Prostate gland (tissue), 2 donors: ENCODE measurements around the gene NLRP10. TPM values are rescaled to one million over a fixed set of nuclear protein-coding genes. Genes with fewer than 3 reads are reported as not detected.

Experiments
- DNase-seq: peaks from one replicate; pipeline ENCODE4 v3.0.0-alpha.2; 2019; ENCODE audit warnings: low spot score
- H3K27ac ChIP-seq, 2 donors: fragments of 200-600 bp; sonication (generic); 2 replicates each; pipeline ENCODE4 v1.5.1; 2017 to 2019
- H3K27me3 ChIP-seq: fragments of 200-600 bp; sonication (generic); replicated peaks from 2 replicates; pipeline ENCODE4 v1.5.1; 2019; ENCODE audit not compliant: insufficient read depth
- H3K36me3 ChIP-seq, 2 donors: fragments of 200-600 bp; sonication (generic); 1 replicate in 1 of 2; 2 replicates in 1 of 2; pipeline versions ENCODE4 v1.5.1 to v1.8.1; 2017 to 2019
- H3K4me1 ChIP-seq: fragments of 200-600 bp; sonication (generic); replicated peaks from 2 replicates; pipeline ENCODE4 v1.5.1; 2019
- H3K4me3 ChIP-seq, 2 donors: fragments of 200-600 bp; sonication (generic); 2 replicates each; pipeline ENCODE4 v1.5.1; 2017 to 2019
- H3K9me3 ChIP-seq: fragments of 200-600 bp; sonication (generic); 2 replicates; pipeline ENCODE4 v1.5.1; 2017
- POLR2A ChIP-seq: fragments of 450-650 bp; IDR thresholded peaks from one replicate; pipeline ENCODE4 v1.6.1; 2016; ENCODE audit warnings: antibody characterized with exemption, mild to moderate bottlenecking
- POLR2AphosphoS5 ChIP-seq: sonication (generic); formaldehyde crosslinking; IDR thresholded peaks from one replicate; pipeline ENCODE4 v1.6.1; 2017; ENCODE audit warnings: antibody characterized with exemption
- WGBS: methylation state at CpG from one replicate; pipeline ENCODE4 v1.1.5; 2018; 5-methylcytosine and 5-hydroxymethylcytosine counted together
- intact Hi-C: fragments of 100-400 bp; cut with DNase I; formaldehyde crosslinking; loops from one replicate; pipeline ENCODE4 v1.14.2; 2022
- total RNA-seq, 2 donors: library from RNA; depleted of rRNA; stranded (reverse); fragments of >200 nt; gene quantifications; one replicate each; pipeline ENCODE4 v1.1.0, GENCODE V29; 2016
- TF ChIP-seq, protein P1 (sequence below), 4 experiments: fragments of 200-600 bp in 2 of 4; fragments of 450-650 bp in 2 of 4; sonication (generic) in 2 of 4; IDR thresholded peaks; 1 replicate in 3 of 4; 2 replicates in 1 of 4; pipeline ENCODE4 v1.5.1; 2016 to 2019; ENCODE audit warnings: antibody characterized with exemption in 4 of 4, mild to moderate bottlenecking in 2 of 4, moderate library complexity in 2 of 4

Gene NLRP10
- total RNA-seq, 2 donors from 2014 or later = not detected

DNA sequence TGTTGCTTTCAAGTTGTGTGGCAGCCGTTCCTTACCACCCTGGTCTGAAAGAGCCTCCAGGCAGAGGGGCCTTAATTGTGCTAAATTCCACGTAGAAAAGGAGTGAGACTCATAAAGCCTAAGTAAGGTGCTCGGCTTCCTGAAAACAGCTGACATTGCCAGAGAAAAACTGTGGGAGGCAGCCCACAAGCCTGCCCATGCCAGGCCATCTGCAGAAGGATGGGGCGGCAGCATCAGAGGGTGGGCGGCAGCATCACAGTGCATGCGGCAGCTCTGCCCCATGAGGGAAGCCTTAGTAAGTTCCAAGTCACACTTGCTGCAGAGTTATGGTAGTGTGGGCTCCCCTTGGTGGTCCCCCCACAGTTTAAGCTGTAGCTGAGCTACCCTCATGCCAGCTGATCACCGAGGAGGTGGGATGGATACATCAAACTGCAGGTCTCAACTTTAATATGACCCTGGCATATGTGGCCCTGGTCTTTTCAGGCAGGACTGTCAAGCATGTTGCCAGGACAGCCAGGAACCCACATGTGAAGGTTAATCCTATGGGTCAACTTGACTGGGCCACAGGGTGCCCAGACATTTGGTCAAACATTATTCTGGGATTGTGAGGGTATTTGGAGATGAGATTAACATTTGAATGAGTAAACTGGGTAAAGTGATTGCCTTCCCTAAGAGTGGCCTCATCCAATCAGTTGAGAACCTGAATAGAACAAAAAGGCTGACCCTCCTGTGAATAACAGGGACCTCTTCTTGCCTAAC, 18.8 kb upstream of the NLRP10 start:
- intact Hi-C loops = no loop called here
- WGBS = 76% methylated on average over 7 of the region's 7 CpGs
- TF ChIP-seq POLR2A = no peak
- TF ChIP-seq, protein P1, sequence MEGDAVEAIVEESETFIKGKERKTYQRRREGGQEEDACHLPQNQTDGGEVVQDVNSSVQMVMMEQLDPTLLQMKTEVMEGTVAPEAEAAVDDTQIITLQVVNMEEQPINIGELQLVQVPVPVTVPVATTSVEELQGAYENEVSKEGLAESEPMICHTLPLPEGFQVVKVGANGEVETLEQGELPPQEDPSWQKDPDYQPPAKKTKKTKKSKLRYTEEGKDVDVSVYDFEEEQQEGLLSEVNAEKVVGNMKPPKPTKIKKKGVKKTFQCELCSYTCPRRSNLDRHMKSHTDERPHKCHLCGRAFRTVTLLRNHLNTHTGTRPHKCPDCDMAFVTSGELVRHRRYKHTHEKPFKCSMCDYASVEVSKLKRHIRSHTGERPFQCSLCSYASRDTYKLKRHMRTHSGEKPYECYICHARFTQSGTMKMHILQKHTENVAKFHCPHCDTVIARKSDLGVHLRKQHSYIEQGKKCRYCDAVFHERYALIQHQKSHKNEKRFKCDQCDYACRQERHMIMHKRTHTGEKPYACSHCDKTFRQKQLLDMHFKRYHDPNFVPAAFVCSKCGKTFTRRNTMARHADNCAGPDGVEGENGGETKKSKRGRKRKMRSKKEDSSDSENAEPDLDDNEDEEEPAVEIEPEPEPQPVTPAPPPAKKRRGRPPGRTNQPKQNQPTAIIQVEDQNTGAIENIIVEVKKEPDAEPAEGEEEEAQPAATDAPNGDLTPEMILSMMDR (IDR thresholded peaks at IDR 0.05) = no peak
- TF ChIP-seq POLR2AphosphoS5 = no peak

GRCh38 chr11:7982582-7983119, 17.4 kb upstream of the NLRP10 start:
- TF ChIP-seq POLR2AphosphoS5 (no peak), POLR2A (no peak)
- TF ChIP-seq, protein P1 (IDR thresholded peaks at IDR 0.05) = no peak
- Histone ChIP-seq H3K27me3 (no peaks in the 10 kb centered on the region), H3K4me3 (no peak overlapping the region), H3K4me1 (no peaks in the 10 kb centered on the region), H3K36me3 (no peaks in the 10 kb centered on the region), H3K27ac (no peak overlapping the region), H3K9me3 (no peaks in the 10 kb centered on the region)
- intact Hi-C loops = no loop called here
- no peak for DNase-seq
- 83% methylated on average over 1 of the region's 1 CpG for WGBS

More for the DNA sequence above, 18.8 kb upstream of the NLRP10 start:
- Histone ChIP-seq H3K27me3 (no peaks in the 10 kb centered on the region), H3K4me3 (no peak overlapping the region), H3K27ac (no peak overlapping the region), H3K9me3 (no peaks in the 10 kb centered on the region), H3K36me3 (no peaks in the 10 kb centered on the region), H3K4me1 (peaks cover 11% of the 10 kb centered on the region)
- DNase-seq = no peak

GRCh38 chr11:7981619-7982157, 16.4 kb upstream of the NLRP10 start:
- no peaks in the 10 kb centered on the region for H3K9me3 ChIP-seq
- no peak for DNase-seq
- H3K4me3 ChIP-seq = no peak overlapping the region
- H3K27ac ChIP-seq = no peak overlapping the region
- 75% methylated on average over 1 of the region's 1 CpG for WGBS
- no peaks in the 10 kb centered on the region for H3K27me3 ChIP-seq
- intact Hi-C loops = no loop called here
- H3K36me3 ChIP-seq = no peaks in the 10 kb centered on the region
- TF ChIP-seq, protein P1 (IDR thresholded peaks at IDR 0.05) = no peak
- TF ChIP-seq POLR2AphosphoS5 = no peak
- no peak for TF ChIP-seq POLR2A
- H3K4me1 ChIP-seq = no peaks in the 10 kb centered on the region

- Histone ChIP-seq H3K4me3 (no peak overlapping the region), H3K9me3 (no peaks in the 10 kb centered on the region), H3K27me3 (no peaks in the 10 kb centered on the region), H3K4me1 (no peaks in the 10 kb centered on the region), H3K36me3 (no peaks in the 10 kb centered on the region), H3K27ac (no peak overlapping the region)
- no peak for TF ChIP-seq POLR2A
- TF ChIP-seq POLR2AphosphoS5 = no peak
- TF ChIP-seq, protein P1 (IDR thresholded peaks at IDR 0.05) = no peak
- WGBS = 57% methylated on average over 5 of the region's 5 CpGs
- DNase-seq = no peak
- intact Hi-C loops = no loop called here
These were observed 12.1 kb upstream of the NLRP10 start for GRCh38 chr11:7977232-7977917.
